Fibroblast of lung (primary cell): ENCODE measurements around the gene ADCY3. TPM values are rescaled to one million over a fixed set of nuclear protein-coding genes. Genes with fewer than 3 reads are reported as not detected.

Experiments
- DNase-seq, 2 donors: peaks; one replicate each; pipeline versions ENCODE4 v3.0.0 to v3.0.0-alpha.2; 2010; ENCODE audit warnings: low read depth in 2 of 2
- H2AFZ ChIP-seq: 2 replicates; pipeline ENCODE4 v1.5.1; 2012; ENCODE audit warnings: low read length, control low read depth, inconsistent platforms
- H3K27ac ChIP-seq: 2 replicates; pipeline ENCODE4 v1.5.1; 2011; ENCODE audit warnings: low read length, control low read depth; ENCODE audit not compliant: insufficient read depth
- H3K27me3 ChIP-seq: 2 replicates; pipeline ENCODE4 v1.5.1; 2011; ENCODE audit warnings: mild to moderate bottlenecking, low read length; ENCODE audit not compliant: control insufficient read depth, insufficient read depth
- H3K36me3 ChIP-seq: 2 replicates; pipeline ENCODE4 v1.5.1; 2011; ENCODE audit warnings: low read length; ENCODE audit not compliant: control insufficient read depth, insufficient read depth
- H3K4me1 ChIP-seq: 2 replicates; pipeline ENCODE4 v1.5.1; 2011; ENCODE audit warnings: low read length; ENCODE audit not compliant: control insufficient read depth, insufficient read depth; ENCODE audit errors: extremely low read depth
- H3K4me2 ChIP-seq: 2 replicates; pipeline ENCODE4 v1.5.1; 2011; ENCODE audit warnings: low read length, control low read depth; ENCODE audit not compliant: insufficient read depth; ENCODE audit errors: extremely low read depth
- H3K4me3 ChIP-seq, 4 experiments: fragments of 200-600 bp in 1 of 4; sonication (generic) in 1 of 4; replicated peaks in 1 of 4; 2 replicates each; pipeline ENCODE4 v1.5.1; 2011 to 2016; ENCODE audit warnings: low read length in 4 of 4, low read depth in 3 of 4, mild to moderate bottlenecking in 3 of 4, control low read depth in 2 of 4, inconsistent platforms in 1 of 4, mixed read lengths in 1 of 4; ENCODE audit not compliant: insufficient read depth in 1 of 4; ENCODE audit errors: control extremely low read depth in 1 of 4
- H3K79me2 ChIP-seq: 2 replicates; pipeline ENCODE4 v1.5.1; 2012; ENCODE audit warnings: mild to moderate bottlenecking, low read length, inconsistent platforms; ENCODE audit not compliant: control insufficient read depth, insufficient read depth
- H3K9ac ChIP-seq: 2 replicates; pipeline ENCODE4 v1.5.1; 2011; ENCODE audit warnings: mild to moderate bottlenecking, low read length, control low read depth; ENCODE audit not compliant: insufficient read depth
- H3K9me3 ChIP-seq: 2 replicates; pipeline ENCODE4 v1.5.1; 2012; ENCODE audit warnings: low read depth, low read length; ENCODE audit not compliant: control insufficient read depth, insufficient read depth
- H4K20me1 ChIP-seq: 2 replicates; pipeline ENCODE4 v1.5.1; 2011; ENCODE audit warnings: low read length; ENCODE audit not compliant: control insufficient read depth, insufficient read depth; ENCODE audit errors: extremely low read depth
- CTCF ChIP-seq, 2 donors: IDR thresholded peaks in 1 of 2; conservative IDR thresholded peaks in 1 of 2; 1 replicate in 1 of 2; 2 replicates in 1 of 2; pipeline ENCODE4 v1.5.1; 2011 to 2012; ENCODE audit warnings: low read length in 2 of 2, control low read depth in 1 of 2, inconsistent platforms in 1 of 2, low read depth in 1 of 2, mild to moderate bottlenecking in 1 of 2
- EZH2 ChIP-seq: IDR thresholded peaks from 2 replicates; pipeline ENCODE4 v1.5.1; 2012; ENCODE audit warnings: low read length, control low read depth, mild to moderate bottlenecking; ENCODE audit errors: missing control alignments
- polyA plus RNA-seq, 2 donors: library from polyadenylated mRNA; depleted of rRNA in 1 of 2; stranded (reverse) in 1 of 2; unstranded in 1 of 2; fragments of >200 nt; gene quantifications; 2 replicates each; pipeline ENCODE4 v1.2.1, GENCODE V29; 2011 to 2012; ENCODE audit warnings: missing spikeins in 1 of 2
- total RNA-seq: library from RNA; depleted of rRNA; stranded (reverse); fragments of >200 nt; gene quantifications from 2 replicates; pipeline ENCODE4 v1.2.1, GENCODE V29; 2014

ADCY3 gene
- total and polyA plus RNA-seq, 2 donors (not counting 1 experiment from before 2014, with no cell fraction given) = 33.0 to 90.2 TPM

GRCh38 chr2:24771764-24772586 is 148.1 kb downstream of the ADCY3 start:
- Histone ChIP-seq H3K9me3 (no peaks in the 10 kb centered on the region), H3K27ac (no peak overlapping the region), H3K79me2 (no peaks in the 10 kb centered on the region), H4K20me1 (no peaks in the 10 kb centered on the region), H2AFZ (no peak overlapping the region), H3K4me3 (no peak overlapping the region), H3K4me1 (no peaks in the 10 kb centered on the region), H3K36me3 (no peaks in the 10 kb centered on the region), H3K9ac (no peak overlapping the region), H3K27me3 (no peaks in the 10 kb centered on the region), H3K4me2 (no peak overlapping the region)
- TF ChIP-seq CTCF (conservative IDR thresholded peaks at IDR 0.05 in 1 of 2, IDR thresholded peaks at IDR 0.05 in 1 of 2; ENCODE audit: low read depth in 1 of 2, low read length in 2 of 2) = no peak
- TF ChIP-seq EZH2 = no peak
- DNase-seq = peak in 1 of 2 donors; percentile 17

GRCh38 chr2:24771061-24771460 is 149.0 kb downstream of the ADCY3 start:
- no peaks in the 10 kb centered on the region for H3K4me1 ChIP-seq
- H4K20me1 ChIP-seq = no peaks in the 10 kb centered on the region
- no peaks in the 10 kb centered on the region for H3K36me3 ChIP-seq
- no peak overlapping the region for H3K4me3 ChIP-seq
- no peak overlapping the region for H3K4me2 ChIP-seq
- no peak for DNase-seq
- no peaks in the 10 kb centered on the region for H3K27me3 ChIP-seq
- TF ChIP-seq EZH2 (no peak), CTCF (conservative IDR thresholded peaks at IDR 0.05 in 1 of 2, IDR thresholded peaks at IDR 0.05 in 1 of 2; ENCODE audit: low read depth in 1 of 2, low read length in 2 of 2) (no peak)
- no peaks in the 10 kb centered on the region for H3K79me2 ChIP-seq
- H3K9me3 ChIP-seq = no peaks in the 10 kb centered on the region
- no peak overlapping the region for H3K9ac ChIP-seq
- H3K27ac ChIP-seq = no peak overlapping the region
- no peak overlapping the region for H2AFZ ChIP-seq

Other genes starting within 250 kb of the ADCY3 start
- 23.6 and 29.9 TPM in 2 replicates for gene PTRHD1, start 126.8 kb downstream of the ADCY3 start, total RNA-seq
- gene PTRHD1, start 126.8 kb downstream of the ADCY3 start, polyA plus RNA-seq = 22.5 and 26.3 TPM in 2 replicates
- 3.3 and 9.1 TPM in 2 replicates for gene CENPO, start 126.8 kb downstream of the ADCY3 start, total RNA-seq
- 12.7 and 31.8 TPM in 2 replicates for gene CENPO, start 126.8 kb downstream of the ADCY3 start, polyA plus RNA-seq
- gene DNAJC27, start 51.7 kb upstream of the ADCY3 start, total RNA-seq = 5.1 and 7.3 TPM in 2 replicates
- 3.6 and 5.0 TPM in 2 replicates for gene DNAJC27, start 51.7 kb upstream of the ADCY3 start, polyA plus RNA-seq
- gene EFR3B, start 121.8 kb upstream of the ADCY3 start, total RNA-seq = 0.50 and 0.51 TPM in 2 replicates
- 0.03 and 0.24 TPM in 2 replicates for gene EFR3B, start 121.8 kb upstream of the ADCY3 start, polyA plus RNA-seq
- gene POMC, start 248.3 kb upstream of the ADCY3 start, total RNA-seq = 0.66 and 1.8 TPM in 2 replicates
- 0.33 TPM in 1 of 2 replicates, not detected in the other for gene POMC, start 248.3 kb upstream of the ADCY3 start, polyA plus RNA-seq